ENCODE measurements around the gene SEMA3A. TPM values are rescaled to one million over a fixed set of nuclear protein-coding genes. Genes with fewer than 3 reads are reported as not detected.

SEMA3A gene
- total RNA-seq, 4 donors from 2014 or later: 2.9 to 42.5 (median 25.7) TPM

- TF ChIP-seq CTCF (IDR thresholded peaks at IDR 0.05; ENCODE audit: low read depth): no peak
These were observed 1.5 kb upstream of the SEMA3A start for GRCh38 chr7:84196084-84196503.

- no peak for TF ChIP-seq CTCF (IDR thresholded peaks at IDR 0.05; ENCODE audit: low read depth)
These were observed 889 bp upstream of the SEMA3A start for GRCh38 chr7:84195295-84196060.

- TF ChIP-seq CTCF (IDR thresholded peaks at IDR 0.05; ENCODE audit: low read depth): no peak
These were observed 842 bp downstream of the SEMA3A start for GRCh38 chr7:84193747-84194146.

- no peak for TF ChIP-seq CTCF (IDR thresholded peaks at IDR 0.05; ENCODE audit: low read depth)
These were observed 2.7 kb downstream of the SEMA3A start for GRCh38 chr7:84191842-84192241.

- no peak for TF ChIP-seq CTCF (IDR thresholded peaks at IDR 0.05; ENCODE audit: low read depth)
These were observed 3.3 kb downstream of the SEMA3A start for GRCh38 chr7:84191261-84191660.

GRCh38 chr7:84190016-84190705 lies 4.4 kb downstream of the SEMA3A start:
- TF ChIP-seq CTCF (IDR thresholded peaks at IDR 0.05; ENCODE audit: low read depth): no peak

GRCh38 chr7:84188786-84189405 lies 5.7 kb downstream of the SEMA3A start:
- TF ChIP-seq CTCF (IDR thresholded peaks at IDR 0.05; ENCODE audit: low read depth): no peak
